H1 (cell line): Measurements from ENCODE around the gene COL19A1.

ENCODE experiments used
- BRCA1 ChIP-seq: IDR thresholded peaks from 2 replicates; pipeline ENCODE4 v1.6.1; 2012; ENCODE audit warnings: low read depth, low read length, improper control_type of control experiment
- CTCF ChIP-seq, 3 experiments: IDR thresholded peaks; 1 replicate in 2 of 3; 2 replicates in 1 of 3; pipeline versions ENCODE4 v1.5.1 to v1.6.1; 2011; ENCODE audit warnings: low read length in 3 of 3, mild to moderate bottlenecking in 3 of 3, inconsistent platforms in 2 of 3, low read depth in 1 of 3, moderate library complexity in 1 of 3; ENCODE audit not compliant: insufficient read depth in 1 of 3; ENCODE audit errors: control extremely low read depth in 1 of 3
- E2F6 ChIP-seq: IDR thresholded peaks from 2 replicates; pipeline ENCODE4 v1.6.1; 2012; ENCODE audit warnings: inconsistent platforms
- YY1 ChIP-seq: IDR thresholded peaks from 2 replicates; pipeline ENCODE4 v1.6.1; 2011; ENCODE audit warnings: low read depth, mild to moderate bottlenecking, low read length

- no peak for TF ChIP-seq BRCA1
- TF ChIP-seq YY1 = no peak
- TF ChIP-seq E2F6 = no peak
- no peak for TF ChIP-seq CTCF (IDR thresholded peaks at IDR 0.05; ENCODE audit: control extremely low read depth in 1 of 3, insufficient read depth in 1 of 3, low read depth in 1 of 3, low read length in 3 of 3)
Observed at GRCh38 chr6:69846312-69846711, 20.0 kb upstream of the COL19A1 start.
